D341Med (cell line): ENCODE results near the gene EIF4H.
"Not testable (repeated sequence)": the region's sequence is repeated elsewhere in the genome, so short reads cannot be mapped to it uniquely, and the experiment has no call there.

Experiments used
- DNase-seq: peaks from one replicate; pipeline ENCODE4 v3.0.0; 2012; ENCODE audit warnings: low spot score

EIF4H gene

DNA sequence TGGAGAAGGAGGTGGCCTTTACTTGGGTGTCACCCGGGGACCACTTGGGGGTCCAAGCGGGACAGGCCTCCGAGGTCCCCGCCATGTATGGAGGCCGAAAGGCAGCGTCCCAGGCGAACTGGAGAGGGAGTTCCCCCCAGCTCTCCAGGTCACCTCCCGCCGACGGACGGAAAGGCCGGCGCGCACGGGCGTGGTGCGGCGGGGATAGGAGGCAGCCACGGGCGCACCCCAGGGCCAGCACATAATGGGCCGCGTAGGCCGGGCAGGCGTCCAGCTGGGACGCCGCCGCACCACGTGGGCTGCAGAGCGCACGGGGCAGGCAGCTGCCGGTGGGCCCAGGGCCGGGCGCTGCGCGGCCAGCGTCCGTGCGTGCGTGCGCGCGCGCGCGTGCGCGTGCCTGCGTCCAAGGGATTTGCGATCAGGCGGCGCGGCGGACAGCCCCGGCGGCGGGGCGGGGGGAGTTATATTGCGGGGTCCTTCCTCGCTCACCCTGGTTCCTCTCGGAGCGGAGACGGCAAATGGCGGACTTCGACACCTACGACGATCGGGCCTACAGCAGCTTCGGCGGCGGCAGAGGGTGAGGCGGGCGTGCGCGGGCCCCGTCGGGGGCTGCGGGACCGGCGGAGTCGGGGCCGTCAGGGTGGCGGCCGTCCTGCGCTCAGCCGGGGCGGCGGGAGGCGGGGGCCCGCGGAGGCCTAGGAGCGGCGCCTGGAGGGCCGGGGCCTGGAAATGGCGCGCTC lies at the start of gene EIF4H:
TSS of gene EIF4H (plus strand) at position 491 of the 740 bp plus-strand sequence. CDS start at position 519, 28 bp downstream.
- DNase-seq = peak; percentile 99

GRCh38 chr7:74126220-74126880 lies 47.8 kb upstream of the EIF4H start:
- no peak for DNase-seq

DNA sequence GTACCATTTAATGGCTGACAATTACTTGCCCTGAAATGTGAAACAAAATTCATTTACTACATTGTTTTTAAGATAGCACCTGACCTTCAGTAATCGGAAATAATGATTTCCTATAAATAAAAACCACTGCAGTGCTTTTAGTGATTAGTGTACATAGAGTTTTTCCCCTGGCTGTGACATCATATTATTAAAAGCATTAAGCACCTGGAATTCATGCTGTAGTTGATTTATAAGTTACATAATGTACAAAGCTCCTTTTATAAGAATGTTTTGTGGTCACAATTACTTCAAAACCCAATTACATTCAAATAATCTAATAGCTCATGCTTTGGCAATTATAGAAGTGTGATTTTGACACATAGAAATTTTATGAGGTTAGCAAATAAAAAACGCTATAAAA lies 44.3 kb upstream of the EIF4H start:
- DNase-seq = no peak

DNA sequence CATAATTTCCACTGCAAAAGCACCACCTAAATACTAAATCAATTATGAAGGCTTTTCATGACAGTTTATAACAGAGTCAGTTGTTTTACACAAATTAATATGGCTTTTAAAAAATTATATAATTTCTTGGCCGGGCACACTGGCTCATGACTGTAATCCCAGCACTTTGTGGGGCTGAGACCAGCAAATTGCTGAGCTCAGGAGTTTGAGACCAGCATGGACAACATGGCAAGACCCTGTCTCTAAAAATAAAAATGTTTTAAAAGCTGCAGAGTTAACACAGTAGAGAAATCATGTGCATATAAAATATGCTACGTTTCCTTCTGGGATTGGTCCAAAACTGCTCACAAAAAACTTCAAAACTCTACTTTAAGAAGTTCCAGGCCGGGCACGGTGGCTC lies 43.6 kb upstream of the EIF4H start:
- DNase-seq = no peak

DNA sequence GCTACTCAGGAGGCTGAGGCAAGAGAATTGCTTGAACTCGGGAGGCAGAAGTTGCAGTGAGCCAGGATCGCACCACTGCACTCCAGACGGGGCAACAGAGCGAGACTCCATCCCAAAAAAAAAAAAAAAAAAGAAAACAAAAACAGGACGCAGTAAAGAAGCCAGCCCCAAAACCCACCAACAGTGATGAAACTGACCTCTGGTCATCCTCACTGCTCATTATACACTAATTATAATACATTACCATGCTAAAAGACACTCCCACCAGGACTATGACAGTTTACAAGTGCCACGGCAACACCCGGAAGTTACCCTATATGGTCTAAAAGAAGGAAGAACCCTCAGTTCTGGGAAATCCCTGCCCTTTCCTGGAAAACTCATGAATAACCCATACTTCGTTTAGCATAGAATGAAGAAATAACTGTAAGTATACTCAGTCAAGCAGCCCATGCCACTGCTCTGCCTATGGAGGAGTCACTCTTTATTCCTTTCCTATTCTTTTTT lies 40.0 kb upstream of the EIF4H start:
- DNase-seq = no peak

DNA sequence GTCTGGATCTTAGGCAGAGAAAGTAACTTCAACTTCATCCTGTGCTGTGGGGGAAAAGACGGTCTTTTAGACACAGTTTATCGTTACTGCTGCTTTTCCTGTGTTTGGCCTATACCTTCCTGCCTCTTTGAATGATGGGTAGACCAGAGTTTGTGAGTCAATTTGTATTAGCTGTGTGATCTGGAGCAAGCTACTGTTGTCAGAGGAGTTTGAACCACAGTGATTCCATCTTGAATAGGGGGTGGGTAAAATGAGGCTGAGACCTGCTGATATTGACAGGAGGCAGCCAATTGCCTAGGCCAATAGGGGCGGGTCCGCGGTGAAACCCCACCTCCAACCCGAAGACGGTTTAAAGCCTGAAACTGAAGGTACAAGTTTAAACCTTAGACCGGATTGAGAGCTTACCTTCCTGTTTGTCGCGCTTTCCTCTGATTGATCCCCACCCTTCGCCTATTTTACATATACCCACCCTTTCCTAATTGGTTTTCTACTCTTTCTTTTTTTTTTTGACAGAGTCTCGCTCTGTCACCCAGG lies 35.8 kb upstream of the EIF4H start:
- no peak for DNase-seq

GRCh38 chr7:74138945-74139843 lies 35.0 kb upstream of the EIF4H start:
- no peak for DNase-seq

DNA sequence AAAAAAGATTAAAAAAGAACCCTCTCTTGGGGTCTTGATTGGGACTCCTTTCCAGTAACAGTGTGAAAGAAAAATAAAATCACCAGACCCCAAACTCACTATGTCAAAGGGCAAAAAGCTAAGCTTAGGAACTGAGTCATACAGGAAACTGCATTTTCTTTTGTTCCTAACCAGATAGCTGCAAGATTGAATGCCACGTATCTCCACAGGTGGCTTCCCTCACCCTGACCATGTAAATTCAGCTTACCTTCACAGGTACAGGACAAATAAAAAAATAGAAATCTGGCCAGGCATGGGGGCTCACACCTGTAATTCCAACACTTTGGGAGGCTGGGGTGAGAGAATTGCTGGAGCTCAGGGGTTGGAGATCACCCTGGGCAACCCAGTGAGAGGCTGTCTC lies 32.5 kb upstream of the EIF4H start:
- no peak for DNase-seq

- no peak for DNase-seq
Observed at GRCh38 chr7:74143383-74143782, 30.8 kb upstream of the EIF4H start.

- no peak for DNase-seq
Observed at GRCh38 chr7:74148491-74148890, 25.7 kb upstream of the EIF4H start.

GRCh38 chr7:74149071-74149470 lies 25.1 kb upstream of the EIF4H start:
- no peak for DNase-seq

- DNase-seq = no peak
Observed at GRCh38 chr7:74149603-74150002, 24.6 kb upstream of the EIF4H start.

DNA sequence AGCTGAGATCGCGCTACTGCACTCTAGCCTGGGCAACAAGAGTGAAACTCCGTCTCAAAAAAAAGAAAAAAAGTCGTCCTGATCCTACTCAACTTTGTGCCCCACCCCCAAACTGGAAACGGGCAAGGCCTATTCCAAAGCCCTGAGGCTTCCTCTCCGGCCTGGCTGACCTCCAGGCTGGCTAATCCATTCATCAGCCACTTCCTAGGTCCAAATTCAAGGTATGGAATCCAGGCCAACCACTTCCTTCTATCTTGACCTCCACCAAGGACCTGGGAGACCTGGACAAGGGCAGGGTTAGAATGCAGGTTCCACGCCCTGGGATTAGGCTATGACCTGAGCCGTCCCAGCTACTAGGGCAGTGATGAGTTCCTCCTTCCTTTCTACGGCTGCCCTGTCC lies 20.4 kb upstream of the EIF4H start:
- DNase-seq = no peak

DNA sequence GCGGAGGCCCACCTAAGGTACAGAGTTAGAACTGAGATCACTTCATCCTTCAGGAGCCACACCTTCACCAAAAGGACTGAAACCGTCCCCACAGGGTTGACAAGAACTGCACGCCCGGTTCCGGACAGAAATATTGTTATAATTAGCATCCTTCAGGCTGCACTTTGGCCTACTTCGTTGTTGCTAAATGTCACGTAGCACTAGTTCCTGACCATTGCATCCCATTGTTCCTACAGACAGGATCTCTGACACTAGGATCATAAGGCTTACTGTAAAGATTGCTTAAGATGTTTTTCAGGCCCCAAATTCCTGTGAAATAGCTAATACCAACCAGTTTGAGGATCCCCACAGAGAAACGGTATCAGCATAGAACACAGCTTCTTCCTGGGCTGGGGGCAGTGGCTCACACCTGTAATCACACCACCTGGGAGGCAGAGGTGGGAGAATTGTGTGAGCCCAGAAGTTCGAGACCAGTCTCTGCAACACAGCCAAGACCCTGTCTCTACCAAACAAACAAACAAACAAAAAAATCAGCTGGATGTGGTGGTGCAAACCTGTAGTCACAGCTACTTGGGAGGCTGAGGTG lies 18.3 kb upstream of the EIF4H start:
- DNase-seq = no peak

DNA sequence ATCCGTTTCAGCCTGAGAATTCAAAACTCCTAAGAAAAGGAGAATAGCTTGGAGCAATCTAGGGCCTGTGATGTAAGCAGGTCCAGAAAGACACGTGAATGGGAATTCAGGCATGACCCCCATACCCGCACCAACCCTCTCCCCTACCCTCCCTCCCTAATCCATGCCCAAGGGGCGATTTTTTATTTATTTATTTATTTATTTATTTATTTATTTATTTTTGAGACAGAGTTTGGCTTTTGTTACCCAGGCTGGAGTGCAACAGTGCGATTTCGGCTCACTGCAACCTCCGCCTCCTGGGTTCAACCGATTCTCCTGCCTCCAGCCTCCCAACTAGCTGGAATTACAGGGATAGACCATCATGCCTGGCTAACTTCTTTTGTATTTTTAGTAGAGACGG lies 16.6 kb upstream of the EIF4H start:
- no peak for DNase-seq

DNA sequence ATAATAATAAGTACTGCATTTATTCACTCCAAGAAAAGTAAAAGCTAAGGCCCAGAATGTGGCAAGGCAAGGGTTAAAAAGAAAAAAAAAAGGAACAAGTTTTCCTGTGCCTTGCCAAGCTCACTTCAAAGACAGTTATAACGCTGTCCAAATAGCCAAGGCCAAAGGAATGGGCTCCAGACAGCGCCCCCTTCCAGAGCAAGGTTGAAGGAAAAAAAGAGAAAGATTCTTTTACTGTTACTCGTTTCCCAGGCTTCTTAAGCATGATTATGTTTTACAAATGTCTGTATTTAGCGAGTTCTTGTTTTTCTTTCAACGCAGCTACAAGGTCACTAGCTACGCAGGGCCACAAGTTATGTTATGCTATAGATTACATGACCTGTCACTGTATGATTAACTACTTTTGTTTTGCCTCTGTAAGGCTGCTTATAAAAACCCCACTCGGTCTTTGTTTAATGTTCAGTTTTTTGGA lies 9.1 kb upstream of the EIF4H start:
- no peak for DNase-seq

GRCh38 chr7:74165867-74166593 lies 8.1 kb upstream of the EIF4H start:
- no peak for DNase-seq

DNA sequence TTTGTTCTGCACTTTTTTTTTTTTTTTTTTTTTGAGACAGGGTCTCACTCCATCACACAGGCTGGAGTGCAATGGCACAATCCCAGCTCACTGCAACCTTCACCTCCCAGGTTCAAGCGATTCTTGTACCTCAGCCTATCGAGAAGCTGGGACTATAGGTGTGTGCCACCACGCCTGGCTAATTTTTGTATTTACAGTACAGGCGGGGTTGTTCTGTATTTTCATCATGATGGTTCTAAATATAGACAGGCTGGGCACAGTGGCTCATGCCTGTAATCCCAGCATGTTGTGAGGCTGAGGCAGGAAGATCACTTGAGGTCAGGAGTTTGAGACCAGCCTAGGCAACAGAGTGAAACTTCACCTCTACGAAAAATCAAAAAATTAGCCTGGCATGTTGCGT lies 6.8 kb upstream of the EIF4H start:
- DNase-seq = not testable (repeated sequence)

- no peak for DNase-seq
Observed at GRCh38 chr7:74173074-74173473, 1.1 kb upstream of the EIF4H start.

DNA sequence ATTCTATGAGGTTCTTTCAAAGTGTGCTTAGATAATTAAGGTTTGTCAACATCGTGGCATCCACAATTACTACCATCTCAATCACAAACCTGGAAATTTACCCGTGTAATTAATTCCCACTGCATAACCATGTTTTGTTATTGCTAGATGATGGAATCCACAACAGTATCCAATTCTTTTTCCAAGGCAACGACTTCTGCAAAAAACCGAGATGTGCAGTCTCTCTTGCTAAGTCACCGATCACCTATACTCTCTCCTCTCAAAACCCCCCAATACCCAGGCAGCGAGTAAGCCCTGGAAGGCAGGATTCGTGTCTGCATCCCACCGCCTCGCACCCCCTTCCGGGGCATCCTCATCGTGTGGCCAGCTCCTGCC lies 678 bp upstream of the EIF4H start:
- DNase-seq = no peak

GRCh38 chr7:74174606-74175082 lies 488 bp downstream of the EIF4H start:
- DNase-seq = peak; percentile 68
